DMS114 treated with DMSO at 0.1 percent for 48 hours (cell line): Measurements from ENCODE around the gene CNKSR3.

ENCODE experiments used
- DNase-seq: peaks from one replicate; lab custom pipeline; 2025; ENCODE audit not compliant: unreplicated experiment; lab: John Stamatoyannopoulos, UW

CNKSR3 gene

GRCh38 chr6:154458565-154459470 lies 51.7 kb downstream of the CNKSR3 start:
- DNase-seq: no peak

- DNase-seq: no peak
Observed at GRCh38 chr6:154457881-154458284, 52.6 kb downstream of the CNKSR3 start.

GRCh38 chr6:154457046-154457713 lies 53.3 kb downstream of the CNKSR3 start:
- DNase-seq: no peak

- DNase-seq: no peak
Observed at GRCh38 chr6:154453329-154453728, 57.2 kb downstream of the CNKSR3 start.

- no peak for DNase-seq
Observed at GRCh38 chr6:154450498-154450897, 60.0 kb downstream of the CNKSR3 start.

- DNase-seq: no peak
Observed at GRCh38 chr6:154448448-154449096, 61.9 kb downstream of the CNKSR3 start.

- DNase-seq: no peak
Observed at GRCh38 chr6:154447954-154448353, 62.5 kb downstream of the CNKSR3 start.

GRCh38 chr6:154446984-154447383 lies 63.5 kb downstream of the CNKSR3 start:
- DNase-seq: no peak

GRCh38 chr6:154445417-154445816 lies 65.1 kb downstream of the CNKSR3 start:
- no peak for DNase-seq

GRCh38 chr6:154441995-154442310 lies 68.5 kb downstream of the CNKSR3 start:
- DNase-seq: no peak

- no peak for DNase-seq
Observed at GRCh38 chr6:154440422-154441043, 70.0 kb downstream of the CNKSR3 start.

- DNase-seq: no peak
Observed at GRCh38 chr6:154440022-154440421, 70.5 kb downstream of the CNKSR3 start.

GRCh38 chr6:154438882-154439415 lies 71.5 kb downstream of the CNKSR3 start:
- DNase-seq: no peak

- no peak for DNase-seq
Observed at GRCh38 chr6:154435400-154435945, 75.0 kb downstream of the CNKSR3 start.

- no peak for DNase-seq
Observed at GRCh38 chr6:154434662-154435061, 75.8 kb downstream of the CNKSR3 start.

GRCh38 chr6:154433477-154434241 lies 76.8 kb downstream of the CNKSR3 start:
- DNase-seq: no peak

GRCh38 chr6:154432533-154433476 lies 77.7 kb downstream of the CNKSR3 start:
- no peak for DNase-seq

- DNase-seq: no peak
Observed at GRCh38 chr6:154430481-154430919, 80.0 kb downstream of the CNKSR3 start.

GRCh38 chr6:154429711-154430110 lies 80.8 kb downstream of the CNKSR3 start:
- no peak for DNase-seq
